HEK293 (cell line): ENCODE results near the gene MCEE.

Source experiments
- MYNN ChIP-seq: fragments of 450-650 bp; formaldehyde crosslinking; IDR thresholded peaks from 2 replicates; pipeline ENCODE4 v1.5.1; 2016; ENCODE audit warnings: missing biosample characterization, missing genetic modification characterization, borderline replicate concordance
- PBX3 ChIP-seq: sonication (generic); formaldehyde crosslinking; IDR thresholded peaks from 2 replicates; pipeline ENCODE4 v1.8.1; 2022; ENCODE audit warnings: mild to moderate bottlenecking, moderate library complexity, missing genetic modification reagents
- ZNF133 ChIP-seq: fragments of 450-650 bp; formaldehyde crosslinking; IDR thresholded peaks from 2 replicates; pipeline ENCODE4 v1.5.1; 2016; ENCODE audit warnings: missing biosample characterization, missing genetic modification characterization
- TF ChIP-seq, protein P1 (sequence below): fragments of 450-650 bp; formaldehyde crosslinking; IDR thresholded peaks from 2 replicates; pipeline ENCODE4 v1.5.1; 2016; ENCODE audit warnings: missing biosample characterization, missing genetic modification characterization

GRCh38 chr2:71121479-71121878 is 8.6 kb downstream of the MCEE start:
- TF ChIP-seq, protein P1, sequence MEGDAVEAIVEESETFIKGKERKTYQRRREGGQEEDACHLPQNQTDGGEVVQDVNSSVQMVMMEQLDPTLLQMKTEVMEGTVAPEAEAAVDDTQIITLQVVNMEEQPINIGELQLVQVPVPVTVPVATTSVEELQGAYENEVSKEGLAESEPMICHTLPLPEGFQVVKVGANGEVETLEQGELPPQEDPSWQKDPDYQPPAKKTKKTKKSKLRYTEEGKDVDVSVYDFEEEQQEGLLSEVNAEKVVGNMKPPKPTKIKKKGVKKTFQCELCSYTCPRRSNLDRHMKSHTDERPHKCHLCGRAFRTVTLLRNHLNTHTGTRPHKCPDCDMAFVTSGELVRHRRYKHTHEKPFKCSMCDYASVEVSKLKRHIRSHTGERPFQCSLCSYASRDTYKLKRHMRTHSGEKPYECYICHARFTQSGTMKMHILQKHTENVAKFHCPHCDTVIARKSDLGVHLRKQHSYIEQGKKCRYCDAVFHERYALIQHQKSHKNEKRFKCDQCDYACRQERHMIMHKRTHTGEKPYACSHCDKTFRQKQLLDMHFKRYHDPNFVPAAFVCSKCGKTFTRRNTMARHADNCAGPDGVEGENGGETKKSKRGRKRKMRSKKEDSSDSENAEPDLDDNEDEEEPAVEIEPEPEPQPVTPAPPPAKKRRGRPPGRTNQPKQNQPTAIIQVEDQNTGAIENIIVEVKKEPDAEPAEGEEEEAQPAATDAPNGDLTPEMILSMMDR (tag by site-specific recombination), result no peak
- no peak for TF ChIP-seq PBX3
- TF ChIP-seq ZNF133 (tag by site-specific recombination), result no peak
- TF ChIP-seq MYNN (tag by site-specific recombination), result no peak
